Heart right ventricle (tissue), 16 donors: ENCODE measurements around the gene PTCD2. TPM values are rescaled to one million over a fixed set of nuclear protein-coding genes. Genes with fewer than 3 reads are reported as not detected.

ENCODE experiments used
- ATAC-seq, 8 donors: fragments of 200-7000 bp; cut with Tn5 transposase; one replicate each; pipeline ENCODE4 v1.9.1; 2020; ENCODE audit warnings: mild to moderate bottlenecking in 8 of 8, moderate library complexity in 8 of 8, moderate number of reproducible peaks in 1 of 8
- DNase-seq, 2 donors: peaks; one replicate each; pipeline ENCODE4 v3.0.0-alpha.2; 2020
- H3K27ac ChIP-seq, 10 donors: fragments of 200-600 bp; sonication (generic) in 2 of 10; one replicate each; pipeline versions ENCODE4 v1.5.0 to v1.8.0; 2020 to 2022; ENCODE audit warnings: mild to moderate bottlenecking in 3 of 10
- H3K27me3 ChIP-seq, 7 donors: fragments of 200-600 bp; one replicate each; pipeline ENCODE4 v1.8.0; 2021 to 2022; ENCODE audit warnings: mild to moderate bottlenecking in 2 of 7
- H3K36me3 ChIP-seq, 9 donors: fragments of 200-600 bp; sonication (generic) in 1 of 9; one replicate each; pipeline versions ENCODE4 v1.5.0 to v1.8.0; 2020 to 2022; ENCODE audit warnings: mild to moderate bottlenecking in 2 of 9
- H3K4me1 ChIP-seq, 9 donors: fragments of 200-600 bp; sonication (generic) in 1 of 9; one replicate each; pipeline versions ENCODE4 v1.5.0 to v1.8.0; 2020 to 2022; ENCODE audit warnings: mild to moderate bottlenecking in 4 of 9
- H3K4me3 ChIP-seq, 10 donors: fragments of 200-600 bp; sonication (generic) in 2 of 10; one replicate each; pipeline versions ENCODE4 v1.5.0 to v1.8.0; 2020 to 2022; ENCODE audit warnings: mild to moderate bottlenecking in 7 of 10, moderate library complexity in 2 of 10
- H3K9me3 ChIP-seq, 11 donors: fragments of 200-600 bp in 10 of 11; sonication (generic) in 2 of 11; one replicate each; pipeline versions ENCODE4 v1.5.0 to v1.8.0; 2013 to 2022; ENCODE audit warnings: mild to moderate bottlenecking in 2 of 11, control low read depth in 1 of 11, moderate library complexity in 1 of 11
- CTCF ChIP-seq, 9 donors: fragments of 200-600 bp; sonication (generic) in 2 of 9; IDR thresholded peaks; one replicate each; pipeline versions ENCODE4 v1.5.0 to v1.8.0; 2021 to 2022; ENCODE audit warnings: antibody characterized with exemption in 9 of 9, mild to moderate bottlenecking in 5 of 9, moderate library complexity in 1 of 9
- WGBS, 2 donors: extraction: QIAGEN DNeasy Blood & Tissue Kit; methylation state at CpG; one replicate each; pipeline ENCODE4 v1.1.7; 2013; ENCODE audit warnings: inconsistent platforms in 1 of 2; 5-methylcytosine and 5-hydroxymethylcytosine counted together
- intact Hi-C, 10 donors: fragments of 100-400 bp; cut with DNase I; formaldehyde crosslinking; loops; one replicate each; pipeline versions ENCODE4 v1.11.1 to v1.14.2; 2022
- polyA plus RNA-seq, 2 donors: library from polyadenylated mRNA; stranded (reverse); fragments of 200-250 nt; gene quantifications; one replicate each; pipeline ENCODE4 v1.2.3, GENCODE V29; 2013
- total RNA-seq, 10 donors: library from RNA; stranded (reverse); fragmentation: NEBNext Ultra II Directional in 3 of 10; extraction: Animal tissue kit (Norgen Biotek cat#: 25700) in 3 of 10; gene quantifications; one replicate each; pipeline versions ENCODE4 v1.2.1 to v1.2.4, GENCODE V29; 2021 to 2023
- donor health status: Arrhythmogenic right ventricular cardiomyopathy.
- donor health status: ischemic (EF 13 %, LVEDD 7.1; RV severe dilation, severe dysfunction).
- donor health status: healthy with polysubstance abuse.
- donor health status: DM: no; HTN: yes; CAD: no.
- donor health status: DM: no; HTN: no; CAD: no.
- donor health status: ischemic (EF 25% LVEDD 6.9; RV normal size, moderate dysfunction).
- donor health status: ischemic (EF 25% LVEDD 5.7; RV mildly dilated, moderate dysfunction).
- donor health status: healthy.
- donor health status: DM: yes; HTN: yes; CAD: no.
- donor health status: Ischemic cardiomyopathy.
- donor health status: ischemic (EF 35%, LVEDD 5.7; RV mildly dilated, moderate dysfunction).
- donor health status: nonischemic (EF 11% LVEDD 7.7; RV severe dilation, severe dysfunction).
- donor health status: DM: yes; HTN: yes; CAD: no.
- donor health status: PGD.
- donor health status: ischemic (EF 29% LVEDD 5.4; RV normal size, mild dysfunction).
- donor health status: nonischemic (EF 23%, LVEDD 6.1; RV moderate dilation, normal function).

PTCD2 gene
- total and polyA plus RNA-seq, 12 donors, result 1.8 to 28.9 (median 20.5) TPM

- Histone ChIP-seq H3K36me3 (peaks cover 0 to 11% (median 0%) of the 10 kb centered on the region in 9 donors), H3K4me3 (no peak overlapping the region), H3K27me3 (no peaks in the 10 kb centered on the region), H3K27ac (peak overlapping the region in 1 of 10 donors; percentile 51), H3K9me3 (no peaks in the 10 kb centered on the region), H3K4me1 (peaks cover 0 to 52% (median 11%) of the 10 kb centered on the region in 9 donors)
- WGBS, 2 donors, result 94 to 100% methylated on average over 1 of the region's 1 CpG
- ATAC-seq (no peak), DNase-seq (no peak)
- TF ChIP-seq CTCF (IDR thresholded peaks at IDR 0.05), result no peak
- intact Hi-C loops, result loop anchor here in 8 of 10 donors (2.0 to 10.0 kb wide), 8 partner anchors 64 to 457 kb away; partner anchors contain the start of genes TNPO1 (in 5 of the 8) and ZNF366 (in 2 of the 8)
These were observed 48.1 kb downstream of the PTCD2 start for GRCh38 chr5:72368271-72368670.

GRCh38 chr5:72369301-72369700 is 49.1 kb downstream of the PTCD2 start:
- no peak for TF ChIP-seq CTCF (IDR thresholded peaks at IDR 0.05)
- 82 to 88% methylated on average over 1 of the region's 1 CpG for WGBS, 2 donors
- no peak overlapping the region for H3K27ac ChIP-seq
- intact Hi-C loops, result loop anchor here in 8 of 10 donors (2.0 to 10.0 kb wide), 8 partner anchors 63 to 456 kb away; partner anchors contain the start of genes TNPO1 (in 5 of the 8) and ZNF366 (in 2 of the 8)
- peaks cover 0 to 3% (median 0%) of the 10 kb centered on the region in 9 donors for H3K36me3 ChIP-seq
- H3K27me3 ChIP-seq, result no peaks in the 10 kb centered on the region
- DNase-seq (no peak), ATAC-seq (no peak)
- no peak overlapping the region for H3K4me3 ChIP-seq
- H3K9me3 ChIP-seq, result peaks cover 0 to under 1% (median 0%) of the 10 kb centered on the region in 11 donors
- peaks cover 0 to 45% (median 11%) of the 10 kb centered on the region in 9 donors for H3K4me1 ChIP-seq

GRCh38 chr5:72369711-72370110 is 49.5 kb downstream of the PTCD2 start:
- Histone ChIP-seq H3K9me3 (peaks cover 0 to 4% (median 0%) of the 10 kb centered on the region in 11 donors), H3K4me3 (no peak overlapping the region), H3K4me1 (peaks cover 0 to 45% (median 11%) of the 10 kb centered on the region in 9 donors), H3K27ac (no peak overlapping the region), H3K27me3 (no peaks in the 10 kb centered on the region), H3K36me3 (no peaks in the 10 kb centered on the region)
- no peak for DNase-seq
- no peak for TF ChIP-seq CTCF (IDR thresholded peaks at IDR 0.05)
- intact Hi-C loops, result loop anchor here (2.0 to 10.0 kb wide), 10 partner anchors 63 to 455 kb away; partner anchors contain the start of genes TNPO1 (in 5 of the 10) and ZNF366 (in 2 of the 10)
- WGBS, 2 donors, result 93% methylated on average over 3 of the region's 3 CpGs
- no peak for ATAC-seq

- ATAC-seq (no peak), DNase-seq (no peak)
- no peaks in the 10 kb centered on the region for H3K36me3 ChIP-seq
- no peaks in the 10 kb centered on the region for H3K27me3 ChIP-seq
- peak overlapping the region in 1 of 10 donors; percentile 1 for H3K27ac ChIP-seq
- peaks cover 0 to 6% (median 0%) of the 10 kb centered on the region in 11 donors for H3K9me3 ChIP-seq
- TF ChIP-seq CTCF (IDR thresholded peaks at IDR 0.05), result no peak
- intact Hi-C loops, result loop anchor here in 2 of 10 donors (5.0 to 10.0 kb wide), 2 partner anchors 72 to 140 kb away; no protein-coding TSS in a partner anchor
- no peak overlapping the region for H3K4me3 ChIP-seq
- peaks cover 0 to 36% (median 0%) of the 10 kb centered on the region in 9 donors for H3K4me1 ChIP-seq
- WGBS, 2 donors, result 83 to 96% methylated on average over 1 of the region's 1 CpG
These were observed 52.2 kb downstream of the PTCD2 start for GRCh38 chr5:72372331-72372730.
